RWPE1 (cell line): ENCODE results near the gene ATXN2.
"Not testable (repeated sequence)": the region's sequence is repeated elsewhere in the genome, so short reads cannot be mapped to it uniquely, and the experiment has no call there.

ENCODE experiments used
- CTCF ChIA-PET: fragments of 350-600 bp; sonication (Branson Sonifier 250); formaldehyde crosslinking; extraction: SDS; loops from one replicate; lab custom pipeline; 2021; lab: Yijun Ruan, JAX
- POLR2A ChIA-PET: fragments of 400-600 bp; formaldehyde crosslinking; extraction: SDS; loops from one replicate; lab custom pipeline; 2020; ENCODE audit warnings: antibody characterized with exemption; ENCODE audit not compliant: low non-redundant PET; lab: Yijun Ruan, JAX
- DNase-seq: peaks from one replicate; pipeline ENCODE4 v3.0.0; 2012; ENCODE audit warnings: low spot score
- H3K27ac ChIP-seq: fragments of 450-650 bp; 2 replicates; pipeline ENCODE4 v1.5.1; 2017
- TF ChIP-seq, protein P1 (sequence below): fragments of 450-650 bp; conservative IDR thresholded peaks from 2 replicates; pipeline ENCODE4 v1.5.1; 2017; ENCODE audit warnings: low read depth, mild to moderate bottlenecking

Gene ATXN2

DNA sequence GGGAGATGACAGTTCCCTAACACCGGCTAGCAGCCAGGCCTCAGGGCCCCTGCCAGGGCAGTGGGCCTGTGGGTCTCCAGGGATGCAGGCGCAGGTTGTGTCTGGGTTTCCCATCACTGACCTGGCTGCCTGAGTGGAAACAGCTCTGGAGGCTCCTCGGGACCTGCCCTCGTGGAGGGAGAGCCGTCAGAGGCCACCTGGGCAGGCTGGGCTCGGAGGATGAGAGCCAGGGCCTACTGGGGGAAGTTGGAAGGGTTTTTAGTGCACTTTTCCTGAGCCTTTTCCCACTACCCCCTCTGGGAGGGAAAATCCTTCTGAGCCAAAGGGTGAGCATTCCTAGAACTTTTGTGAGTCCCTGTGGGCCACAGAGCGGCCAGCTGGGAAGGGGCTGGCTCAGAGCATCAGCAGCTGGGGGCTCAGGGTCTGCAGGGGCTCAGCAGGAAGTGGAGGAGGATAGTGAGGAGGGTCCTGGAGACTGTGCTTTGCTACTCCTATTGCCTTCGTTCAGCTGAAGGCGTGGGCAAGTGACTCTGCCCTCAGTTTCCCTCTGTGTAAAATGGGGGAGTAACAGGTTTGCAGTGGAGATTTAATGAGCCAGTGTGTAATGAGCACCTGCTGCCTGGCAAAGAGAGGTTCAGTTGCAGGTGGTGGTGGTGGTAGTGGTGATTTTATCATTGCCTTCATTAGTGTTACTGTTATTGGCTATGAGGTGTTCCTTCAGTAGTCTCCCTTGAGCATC lies 191.6 kb downstream of the ATXN2 start:
- POLR2A ChIA-PET = interaction anchor here (0.6 to 1.1 kb wide), 2 partner anchors 30 to 107 kb away, joined by 7 to 8 read pairs; no protein-coding TSS in a partner anchor

DNA sequence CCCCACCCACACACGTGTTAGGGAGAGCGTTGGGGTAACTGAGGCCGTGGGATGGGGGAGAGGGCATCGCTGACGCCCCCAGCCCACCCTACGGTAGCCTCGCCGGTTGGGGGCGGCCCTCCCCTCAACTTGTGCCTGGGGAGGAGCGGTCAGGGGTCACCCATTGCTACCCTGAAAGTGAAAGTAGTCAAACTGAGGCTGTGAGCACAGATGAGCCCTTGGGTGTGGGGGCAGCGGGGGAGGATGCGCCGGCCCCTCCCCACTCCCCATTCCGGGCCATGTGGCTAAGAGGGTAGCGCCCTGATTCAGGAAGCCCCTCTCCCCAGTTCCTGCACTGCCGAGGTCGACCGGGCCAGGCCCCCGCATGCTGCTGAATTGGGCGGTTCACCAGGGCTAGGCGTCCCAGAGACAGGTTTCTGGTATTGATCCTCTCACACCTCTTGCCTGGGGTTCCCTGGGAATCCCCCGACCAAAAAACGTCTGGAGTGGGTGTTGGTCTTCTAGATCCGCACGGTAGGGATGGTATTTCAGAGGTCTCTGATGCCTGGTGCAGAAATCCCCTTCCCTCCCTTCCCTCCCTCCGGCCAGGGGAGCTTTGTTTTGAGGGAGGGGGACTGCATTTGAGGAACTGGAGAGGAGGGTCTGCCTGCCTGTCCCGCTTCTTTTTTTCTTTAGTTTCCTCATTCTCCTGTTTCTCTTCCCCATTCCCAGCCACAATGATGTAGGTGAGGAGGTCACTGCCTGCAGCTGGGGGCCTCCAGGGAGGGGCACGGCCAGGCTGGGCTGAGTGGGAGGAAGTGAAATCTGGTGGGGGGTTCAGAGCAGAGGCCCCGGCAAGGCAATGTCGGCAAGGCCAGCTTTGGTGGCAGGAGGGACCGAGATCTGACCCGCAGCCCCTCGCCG lies 192.4 kb downstream of the ATXN2 start:
- DNase-seq = no peak
- POLR2A ChIA-PET = interaction anchor here (0.6 kb wide), 1 partner anchor 106 kb away, joined by 7 read pairs; no protein-coding TSS in a partner anchor
- peak overlapping the region; percentile 75 for H3K27ac ChIP-seq

More for the DNA sequence above, 191.6 kb downstream of the ATXN2 start:
- TF ChIP-seq, protein P1, sequence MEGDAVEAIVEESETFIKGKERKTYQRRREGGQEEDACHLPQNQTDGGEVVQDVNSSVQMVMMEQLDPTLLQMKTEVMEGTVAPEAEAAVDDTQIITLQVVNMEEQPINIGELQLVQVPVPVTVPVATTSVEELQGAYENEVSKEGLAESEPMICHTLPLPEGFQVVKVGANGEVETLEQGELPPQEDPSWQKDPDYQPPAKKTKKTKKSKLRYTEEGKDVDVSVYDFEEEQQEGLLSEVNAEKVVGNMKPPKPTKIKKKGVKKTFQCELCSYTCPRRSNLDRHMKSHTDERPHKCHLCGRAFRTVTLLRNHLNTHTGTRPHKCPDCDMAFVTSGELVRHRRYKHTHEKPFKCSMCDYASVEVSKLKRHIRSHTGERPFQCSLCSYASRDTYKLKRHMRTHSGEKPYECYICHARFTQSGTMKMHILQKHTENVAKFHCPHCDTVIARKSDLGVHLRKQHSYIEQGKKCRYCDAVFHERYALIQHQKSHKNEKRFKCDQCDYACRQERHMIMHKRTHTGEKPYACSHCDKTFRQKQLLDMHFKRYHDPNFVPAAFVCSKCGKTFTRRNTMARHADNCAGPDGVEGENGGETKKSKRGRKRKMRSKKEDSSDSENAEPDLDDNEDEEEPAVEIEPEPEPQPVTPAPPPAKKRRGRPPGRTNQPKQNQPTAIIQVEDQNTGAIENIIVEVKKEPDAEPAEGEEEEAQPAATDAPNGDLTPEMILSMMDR = no peak
- peak overlapping the region; percentile 75 for H3K27ac ChIP-seq
- DNase-seq = no peak
- CTCF ChIA-PET = interaction anchor here (0.5 to 1.5 kb wide), 6 partner anchors 11 to 1015 kb away, joined by 3 to 13 read pairs (median 3); no protein-coding TSS in a partner anchor

DNA sequence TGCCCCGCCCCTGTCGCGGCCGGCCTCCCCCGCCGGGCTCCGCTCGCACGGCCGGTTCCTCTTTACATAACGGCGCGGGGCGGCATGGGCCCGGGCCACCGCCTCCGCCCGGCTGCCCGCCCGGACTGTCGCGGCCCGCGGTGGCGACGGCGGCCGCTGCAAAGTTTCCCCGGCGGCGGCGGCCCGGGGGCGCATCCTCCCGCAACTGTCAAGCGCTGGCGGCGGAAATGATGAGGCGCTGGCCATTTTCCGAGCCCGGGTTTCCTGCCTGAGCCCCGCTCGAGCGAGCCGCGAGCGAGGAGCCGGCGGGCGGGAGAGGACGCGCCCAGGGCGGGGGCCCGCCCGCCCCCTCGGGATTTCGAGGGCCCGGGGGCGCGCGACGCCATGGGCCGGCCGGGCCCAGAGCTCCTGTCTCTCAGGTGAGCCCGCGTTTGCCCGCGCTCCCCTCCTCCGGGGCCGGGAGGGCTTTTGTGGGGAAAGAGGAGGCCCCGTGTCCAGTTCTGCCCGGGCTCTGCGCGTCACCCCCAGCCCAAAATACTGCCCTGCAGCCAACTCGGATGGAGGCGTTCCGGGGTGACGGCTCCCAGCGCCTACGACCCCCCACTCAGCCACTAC lies 193.1 kb downstream of the ATXN2 start, which contains the start of gene SH2B3:
SH2B3 (plus strand) TSS at position 65 of the 615 bp plus-strand sequence. CDS start 12,223 bp downstream, outside the sequence.
- TF ChIP-seq, protein P1 = no peak
- no peak for DNase-seq
- peak within 1 kb of the TSS; percentile 75 for H3K27ac ChIP-seq
- ChIA-PET POLR2A (no interaction called here), CTCF (interaction anchor here (2.5 kb wide), 1 partner anchor 46 kb away, joined by 12 read pairs; no protein-coding TSS in a partner anchor)

More for the DNA sequence above, 192.4 kb downstream of the ATXN2 start:
- CTCF ChIA-PET = interaction anchor here (0.5 to 1.5 kb wide), 3 partner anchors 10 to 1015 kb away, joined by 3 to 13 read pairs (median 4); no protein-coding TSS in a partner anchor
- TF ChIP-seq, protein P1 = no peak

DNA sequence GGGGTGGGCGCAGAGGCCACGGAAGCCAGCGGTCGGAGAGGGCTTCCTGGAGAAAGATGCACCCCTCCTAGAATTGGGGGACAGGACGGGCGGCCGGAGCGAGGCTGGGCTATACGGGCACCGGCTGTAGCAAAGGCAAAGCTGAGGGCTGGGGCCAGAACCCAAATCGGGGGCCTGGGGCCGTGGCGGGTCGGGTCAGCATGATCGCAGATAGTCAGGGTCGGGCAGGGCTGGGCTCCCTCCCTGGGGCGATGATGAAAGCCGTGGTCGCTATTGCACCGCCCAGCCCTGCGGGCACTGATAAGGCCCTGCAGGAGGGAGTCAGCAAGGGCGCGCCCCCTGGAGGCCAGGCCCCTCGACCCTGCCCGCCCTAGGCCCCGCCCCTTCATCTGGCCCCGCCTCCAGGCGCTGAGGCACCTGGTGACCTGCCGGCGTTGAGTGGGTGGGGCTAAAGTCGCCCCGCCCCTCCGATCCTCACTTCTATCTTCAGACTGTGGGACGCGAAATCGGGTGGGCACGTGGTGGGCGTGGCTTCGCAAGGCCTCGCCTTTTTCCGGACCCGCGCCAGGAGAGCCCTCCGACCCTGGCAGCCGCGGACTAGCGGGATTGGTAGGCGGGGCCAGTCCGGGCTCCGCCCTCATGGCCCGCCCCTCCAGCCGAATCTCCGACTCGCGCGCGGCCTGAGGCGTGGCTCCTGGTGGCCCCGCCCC lies 193.8 kb downstream of the ATXN2 start:
- peak; percentile 93 for DNase-seq
- CTCF ChIA-PET = interaction anchor here (0.6 to 2.5 kb wide), 5 partner anchors 8 to 959 kb away, joined by 3 to 12 read pairs (median 3); no protein-coding TSS in a partner anchor
- peak overlapping the region; percentile 75 for H3K27ac ChIP-seq
- TF ChIP-seq, protein P1 = peak; percentile 40
- POLR2A ChIA-PET = no interaction called here

DNA sequence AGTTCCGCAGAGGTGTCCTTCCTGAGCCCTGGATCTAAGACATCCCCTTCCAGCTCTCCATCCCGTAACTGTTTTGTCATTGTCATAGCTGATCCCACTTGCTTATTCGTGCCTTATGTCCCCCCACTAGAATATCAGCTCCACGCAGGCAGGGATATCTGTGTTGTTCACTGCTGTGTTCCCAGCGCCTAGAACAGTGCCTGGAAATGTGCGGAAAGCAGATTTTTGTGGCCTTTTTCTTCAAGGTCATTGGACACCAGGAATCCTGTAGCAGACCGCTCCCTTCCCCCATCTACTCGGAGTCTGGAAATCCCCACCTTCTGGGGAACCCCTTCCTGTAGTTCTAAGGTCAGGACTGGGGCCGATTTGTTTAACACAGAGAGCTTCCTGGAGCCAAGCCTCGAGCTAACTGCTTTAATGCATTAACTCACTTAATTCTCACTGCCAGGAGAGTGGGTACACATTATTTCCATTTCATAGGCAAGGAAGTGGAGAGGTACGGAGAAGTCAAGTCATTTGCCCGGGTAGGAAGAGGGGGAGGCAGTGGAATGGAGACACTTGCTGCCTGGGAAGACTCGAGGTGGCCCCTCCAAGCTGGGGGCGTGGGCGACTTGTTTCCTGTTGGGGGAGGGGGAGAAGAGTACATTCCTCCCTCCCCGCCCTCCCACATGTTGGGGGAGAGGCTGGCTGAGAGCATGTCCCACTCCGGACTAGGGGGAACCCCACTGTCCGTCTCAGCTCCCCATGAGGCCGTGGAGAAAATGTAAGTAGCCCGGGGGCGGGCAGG lies 194.6 kb downstream of the ATXN2 start:
- peak overlapping the region; percentile 75 for H3K27ac ChIP-seq
- TF ChIP-seq, protein P1 = no peak
- ChIA-PET CTCF (interaction anchor here (0.6 to 2.5 kb wide), 5 partner anchors 8 to 960 kb away, joined by 3 to 12 read pairs (median 3); no protein-coding TSS in a partner anchor), POLR2A (no interaction called here)
- no peak for DNase-seq

DNA sequence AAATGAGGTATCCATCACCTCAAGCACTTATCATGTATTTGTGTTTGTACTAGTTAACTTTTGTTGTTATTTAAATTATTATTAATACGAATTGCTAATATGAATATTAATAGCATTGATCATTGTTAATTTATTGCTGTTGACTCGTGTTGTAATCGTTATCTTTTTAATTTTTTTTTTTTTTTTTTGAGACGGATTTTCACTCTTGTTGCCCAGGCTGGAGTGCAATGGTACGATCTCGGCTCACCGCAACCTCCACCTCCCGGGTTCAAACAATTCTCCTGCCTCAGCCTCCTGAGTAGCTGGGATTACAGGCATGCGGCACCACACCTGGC lies 196.7 kb downstream of the ATXN2 start:
- CTCF ChIA-PET = interaction anchor here (0.7 kb wide), 1 partner anchor 49 kb away, joined by 5 read pairs; no protein-coding TSS in a partner anchor
- H3K27ac ChIP-seq, POLR2A ChIA-PET, DNase-seq: not testable (repeated sequence)
